HepG2 (cell line): ENCODE data around the gene HABP2. TPM values are rescaled to one million over a fixed set of nuclear protein-coding genes. Genes with fewer than 3 reads are reported as not detected.
A peak's percentile ranks its signal among the peaks of the same experiment; 100 is the strongest.

Experiments used
- ATAC-seq: fragments of 200-7000 bp; cut with Tn5 transposase; 3 replicates; pipeline ENCODE4 v1.9.1; 2020; ENCODE audit warnings: mild to moderate bottlenecking, moderate library complexity
- BruUV-seq: library from RNA; stranded (reverse); fragments of 400-500 nt; replicated peaks from 2 replicates; lab custom pipeline; 2021; lab: Mats Ljungman, UMichigan
- CTCF ChIA-PET: fragments of 300-600 bp; formaldehyde crosslinking; extraction: SDS; loops from one replicate; lab custom pipeline; 2021; ENCODE audit warnings: low total read pairs, inconsistent platforms, low intra/inter-chr PET ratio; lab: Yijun Ruan, JAX
- POLR2A ChIA-PET: fragments of 350-600 bp; sonication (Branson Sonifier 250); formaldehyde crosslinking; loops from one replicate; lab custom pipeline; 2020; ENCODE audit warnings: antibody characterized with exemption, inconsistent platforms; lab: Yijun Ruan, JAX
- DNase-seq: peaks from one replicate; pipeline ENCODE4 v3.0.0-alpha.2; 2015; ENCODE audit warnings: low spot score
- FAIRE-seq: peaks from 3 replicates; lab custom pipeline; 2011; peaks lifted over from hg19 to GRCh38; lab: Jason Lieb, UNC
- H2AFZ ChIP-seq: one replicate; pipeline ENCODE4 v1.6.1; 2011; ENCODE audit warnings: low read length, inconsistent platforms
- H3K27ac ChIP-seq: fragments of 300-600 bp; 3 replicates; pipeline ENCODE4 v1.8.0; 2011; ENCODE audit warnings: mixed run types, mild to moderate bottlenecking, mixed read lengths, low read length, inconsistent platforms; ENCODE audit not compliant: insufficient read depth; ENCODE audit errors: extremely low read length
- H3K27me3 ChIP-seq, 2 experiments: fragments of 200-600 bp in 1 of 2; 2 replicates in 1 of 2; 3 replicates in 1 of 2; pipeline versions ENCODE4 v1.6.0 to v1.8.0; 2011; ENCODE audit warnings: low read length in 2 of 2, mild to moderate bottlenecking in 2 of 2, moderate library complexity in 2 of 2, inconsistent platforms in 1 of 2; ENCODE audit not compliant: insufficient read depth in 2 of 2, control insufficient read depth in 1 of 2
- H3K36me3 ChIP-seq, 2 experiments: fragments of 200-600 bp in 1 of 2; replicated peaks in 1 of 2; 2 replicates in 1 of 2; 3 replicates in 1 of 2; pipeline versions ENCODE4 v1.5.1 to v1.8.0; 2011; ENCODE audit warnings: low read length in 2 of 2, inconsistent platforms in 1 of 2; ENCODE audit not compliant: insufficient read depth in 2 of 2, control insufficient read depth in 1 of 2
- H3K4me1 ChIP-seq: 2 replicates; pipeline ENCODE4 v1.5.1; 2012; ENCODE audit warnings: low read length, inconsistent platforms; ENCODE audit not compliant: insufficient read depth
- H3K4me2 ChIP-seq: 2 replicates; pipeline ENCODE4 v1.6.0; 2011; ENCODE audit warnings: low read depth, low read length, inconsistent platforms
- H3K4me3 ChIP-seq, 3 experiments: fragments of 200-600 bp in 1 of 3; sonication (generic), shearing (Covaris generic) in 1 of 3; replicated peaks in 1 of 3; 2 replicates each; pipeline ENCODE4 v1.5.1; 2011 to 2016; ENCODE audit warnings: low read length in 3 of 3, inconsistent platforms in 2 of 3, low read depth in 2 of 3, mild to moderate bottlenecking in 2 of 3, control low read depth in 1 of 3, mixed read lengths in 1 of 3; ENCODE audit not compliant: insufficient read depth in 1 of 3
- H3K79me2 ChIP-seq: one replicate; pipeline ENCODE4 v1.6.1; 2011; ENCODE audit warnings: low read length, inconsistent platforms; ENCODE audit not compliant: insufficient read depth
- H3K9ac ChIP-seq: 2 replicates; pipeline ENCODE4 v1.6.0; 2011; ENCODE audit warnings: mild to moderate bottlenecking, low read depth, low read length, inconsistent platforms; ENCODE audit not compliant: insufficient read depth
- H3K9me3 ChIP-seq: 2 replicates; pipeline ENCODE4 v1.5.1; 2012; ENCODE audit warnings: mild to moderate bottlenecking, low read length
- H4K20me1 ChIP-seq: 2 replicates; pipeline ENCODE4 v1.6.0; 2011; ENCODE audit warnings: inconsistent platforms, mild to moderate bottlenecking, low read length, moderate library complexity; ENCODE audit not compliant: insufficient read depth
- ARNT ChIP-seq: fragments of 450-650 bp; IDR thresholded peaks from 2 replicates; pipeline ENCODE4 v1.6.1; 2017
- HMGXB3 ChIP-seq: sonication (generic); formaldehyde crosslinking; IDR thresholded peaks from 2 replicates; pipeline ENCODE4 v1.4.0; 2020; ENCODE audit warnings: missing genetic modification reagents, borderline replicate concordance
- MNT ChIP-seq: fragments of 450-650 bp; IDR thresholded peaks from 2 replicates; pipeline ENCODE4 v1.6.1; 2016
- RBAK ChIP-seq: sonication (generic); formaldehyde crosslinking; IDR thresholded peaks from 2 replicates; pipeline ENCODE4 v1.5.1; 2020; ENCODE audit warnings: mild to moderate bottlenecking, missing genetic modification reagents
- RXRA ChIP-seq: sonication (generic); formaldehyde crosslinking; IDR thresholded peaks from 2 replicates; pipeline ENCODE4 v1.5.1; 2020; ENCODE audit warnings: missing genetic modification reagents
- THAP8 ChIP-seq: sonication (generic); formaldehyde crosslinking; IDR thresholded peaks from 2 replicates; pipeline ENCODE4 v1.5.1; 2020; ENCODE audit warnings: missing genetic modification reagents, mild to moderate bottlenecking, borderline replicate concordance
- ZBTB37 ChIP-seq: sonication (generic); formaldehyde crosslinking; IDR thresholded peaks from 2 replicates; pipeline ENCODE4 v1.4.0; 2020; ENCODE audit warnings: mild to moderate bottlenecking, missing genetic modification reagents
- ZSCAN5A ChIP-seq: sonication (generic); formaldehyde crosslinking; IDR thresholded peaks from 2 replicates; pipeline ENCODE4 v1.8.0; 2022; ENCODE audit warnings: mild to moderate bottlenecking, missing genetic modification reagents, borderline replicate concordance
- WGBS: methylation state at CpG from one replicate; pipeline ENCODE4 v1.1.6; 2017; ENCODE audit warnings: low lambda C conversion rate; 5-methylcytosine and 5-hydroxymethylcytosine counted together
- in situ Hi-C: cut with HindIII; loops from 2 replicates; pipeline ENCODE4 v1.10.0; 2017; ENCODE audit warnings: low pct_unique_long_range_greater_than_20kb; ENCODE audit not compliant: extremely low pct_ligation_motif_present
- intact Hi-C: fragments of 100-400 bp; cut with micrococcal nuclease; formaldehyde crosslinking; loops from one replicate; pipeline ENCODE4 v1.10.0; 2022; ENCODE audit not compliant: unreplicated experiment
- polyA plus RNA-seq, 8 experiments: library from polyadenylated mRNA; depleted of rRNA in 3 of 8; stranded (reverse) in 7 of 8; unstranded in 1 of 8; fragments of >200 nt; fragmentation: Illumina TruSeq in 4 of 8; extraction: Trizol in 4 of 8; gene quantifications; 2 replicates each; pipeline versions ENCODE4 v1.2.1 to v1.2.3, GENCODE V29; 2011 to 2016; ENCODE audit warnings: low read depth in 4 of 8, missing spikeins in 1 of 8, mixed read lengths in 1 of 8; ENCODE audit not compliant: insufficient read depth in 1 of 8
- total RNA-seq, 5 experiments: library from RNA; depleted of rRNA; stranded (reverse); fragments of >200 nt; fragmentation: Illumina TruSeq; extraction: Trizol; gene quantifications; 2 replicates each; pipeline ENCODE4 v1.2.3, GENCODE V29; 2016; ENCODE audit warnings: low read depth in 1 of 5

HABP2 gene
- total and polyA plus RNA-seq, 2 of the 13 experiments (the other 11 are each of a cell fraction or from before 2014, with no cell fraction given) = 0.12 to 0.13 TPM

- no peak for TF ChIP-seq ZBTB37 (CRISPR knock-in tag)
These were observed 1.4 kb downstream of the HABP2 start (continued) for GRCh38 chr10:113554214-113554613.

GRCh38 chr10:113555245-113555644 is 2.4 kb downstream of the HABP2 start:
- DNase-seq (no peak), ATAC-seq (no peak), FAIRE-seq (no peak)
- H3K36me3 ChIP-seq = no peaks in the 10 kb centered on the region
- intact Hi-C loops (no loop called here), in situ Hi-C loops (no loop called here)
- WGBS = 26% methylated on average over 3 of the region's 3 CpGs
- POLR2A ChIA-PET = no interaction called here
- H3K4me1 ChIP-seq = peaks cover 27% of the 10 kb centered on the region
- no peak overlapping the region for H3K9ac ChIP-seq
- no peaks in the 10 kb centered on the region for H3K79me2 ChIP-seq
- H3K9me3 ChIP-seq = no peaks in the 10 kb centered on the region
- H3K27ac ChIP-seq = no peak overlapping the region
- no peak overlapping the region for H2AFZ ChIP-seq
- no peak overlapping the region for H3K4me3 ChIP-seq
- no peaks in the 10 kb centered on the region for H4K20me1 ChIP-seq
- no peak overlapping the region for H3K4me2 ChIP-seq
- peaks cover 0 to 4% of the 10 kb centered on the region in 2 experiments; a peak in 2 of 5 replicates for H3K27me3 ChIP-seq
- BruUV-seq = no TSS peak
- TF ChIP-seq RXRA = no peak
- no peak for TF ChIP-seq ZSCAN5A
- TF ChIP-seq MNT = peak; percentile 91
- TF ChIP-seq ARNT = no peak
- TF ChIP-seq HMGXB3 = no peak
- no peak for TF ChIP-seq RBAK (CRISPR knock-in tag)
- TF ChIP-seq THAP8 (CRISPR knock-in tag) = no peak
- CTCF ChIA-PET = no interaction called here
